Mucosa of stomach (tissue), 1 donor: ENCODE data around the gene RFC4.

Source experiments
- H3K27me3 ChIP-seq: one replicate; pipeline ENCODE4 v1.7.0; 2013; ENCODE audit warnings: mild to moderate bottlenecking, low read length; ENCODE audit not compliant: control insufficient read depth, insufficient read depth
- H3K36me3 ChIP-seq: one replicate; pipeline ENCODE4 v1.7.0; 2013; ENCODE audit warnings: low read length; ENCODE audit not compliant: control insufficient read depth, insufficient read depth
- H3K4me1 ChIP-seq: one replicate; pipeline ENCODE4 v1.7.0; 2013; ENCODE audit warnings: mild to moderate bottlenecking, low read length; ENCODE audit not compliant: control insufficient read depth, insufficient read depth
- H3K4me3 ChIP-seq: one replicate; pipeline ENCODE4 v1.7.0; 2013; ENCODE audit warnings: low read length
- H3K9ac ChIP-seq: one replicate; pipeline ENCODE4 v1.7.0; 2013; ENCODE audit warnings: mild to moderate bottlenecking, low read length, moderate library complexity
- H3K9me3 ChIP-seq: one replicate; pipeline ENCODE4 v1.7.0; 2013; ENCODE audit warnings: mild to moderate bottlenecking, low read length, moderate library complexity; ENCODE audit not compliant: control insufficient read depth
- donor health status: Pancreatic carcinoma.

RFC4 gene

DNA sequence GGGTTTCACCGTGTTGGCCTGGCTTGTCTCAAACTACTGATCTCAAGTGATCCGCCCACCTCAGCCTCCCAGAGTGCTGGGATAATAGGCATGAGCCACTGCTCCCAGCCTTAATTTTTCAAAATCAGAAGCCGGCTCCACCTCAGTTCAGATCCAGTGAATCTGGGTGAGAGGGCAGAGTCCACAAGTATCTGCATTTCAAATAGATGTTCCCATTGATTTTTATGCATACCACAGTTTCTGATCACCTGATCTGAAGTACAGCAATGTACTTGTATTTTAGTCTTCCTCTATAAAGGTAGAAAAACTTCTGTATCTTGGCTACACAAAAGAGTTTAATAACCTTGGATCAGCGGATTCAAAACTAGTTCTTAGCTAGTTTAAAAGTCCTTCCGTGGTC lies 27.1 kb downstream of the RFC4 start:
- Histone ChIP-seq H3K27me3 (no peaks in the 10 kb centered on the region), H3K9me3 (no peaks in the 10 kb centered on the region), H3K4me3 (no peak overlapping the region), H3K36me3 (no peaks in the 10 kb centered on the region), H3K9ac (no peak overlapping the region), H3K4me1 (no peaks in the 10 kb centered on the region)

DNA sequence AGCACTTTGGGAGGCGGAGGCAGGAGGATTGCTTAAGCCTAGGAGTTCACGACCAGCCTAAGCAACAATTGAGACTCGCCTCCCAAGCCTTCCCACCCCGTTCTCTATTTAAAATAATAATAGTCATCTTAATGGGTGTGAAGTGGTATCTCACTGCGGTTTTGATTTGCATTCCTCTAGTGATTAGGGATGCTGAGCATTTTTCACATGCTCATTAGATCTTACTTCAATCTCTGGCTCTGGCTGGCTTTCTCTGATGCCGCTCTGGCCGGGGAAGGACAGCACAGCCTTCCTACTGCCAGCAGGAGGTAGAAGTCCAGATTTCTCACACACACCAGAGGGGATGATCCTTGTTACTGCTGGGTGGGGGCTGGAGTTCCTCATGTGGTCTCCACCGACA lies 30.3 kb downstream of the RFC4 start:
- no peak overlapping the region for H3K4me3 ChIP-seq
- H3K9ac ChIP-seq = no peak overlapping the region
- H3K4me1 ChIP-seq = peaks cover 15% of the 10 kb centered on the region
- H3K36me3 ChIP-seq = no peaks in the 10 kb centered on the region
- H3K27me3 ChIP-seq = peaks cover 4% of the 10 kb centered on the region
- no peaks in the 10 kb centered on the region for H3K9me3 ChIP-seq

DNA sequence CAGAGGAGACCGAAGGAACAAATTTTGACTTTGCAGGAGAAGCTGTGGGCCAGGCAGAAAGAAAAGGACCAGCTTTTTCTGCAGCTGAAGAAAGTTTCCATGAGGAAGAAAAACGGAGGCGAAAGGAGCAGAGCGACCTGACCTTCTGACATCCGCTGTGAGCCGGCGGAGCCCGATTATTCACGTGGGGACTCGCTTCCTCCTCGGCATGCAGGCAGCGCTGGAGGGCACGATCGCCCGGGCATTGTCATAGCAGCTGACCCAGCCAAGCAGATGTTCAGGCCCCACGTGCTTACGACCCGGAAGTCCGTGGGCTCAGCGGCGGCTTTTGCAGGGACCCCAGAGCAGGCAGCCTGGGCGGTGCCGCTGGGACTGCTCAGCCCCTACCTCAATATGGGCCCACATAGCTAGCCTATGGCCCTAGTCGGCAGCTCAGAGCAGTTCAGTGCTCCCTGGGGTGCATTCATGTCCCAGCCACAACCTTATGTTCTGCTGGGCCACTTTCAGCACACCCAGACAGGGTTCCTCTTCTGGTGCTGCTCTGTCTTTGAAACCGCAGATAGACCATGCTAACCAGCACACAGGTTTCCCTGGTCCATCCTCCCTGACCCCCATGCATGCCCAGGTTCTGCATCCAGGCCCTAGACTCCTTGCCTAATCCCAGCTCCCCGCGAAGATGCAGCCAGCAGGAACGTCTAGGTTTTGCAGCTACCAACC lies 33.4 kb downstream of the RFC4 start:
- Histone ChIP-seq H3K27me3 (peaks cover 4% of the 10 kb centered on the region), H3K9ac (peak overlapping the region; percentile 61)

DNA sequence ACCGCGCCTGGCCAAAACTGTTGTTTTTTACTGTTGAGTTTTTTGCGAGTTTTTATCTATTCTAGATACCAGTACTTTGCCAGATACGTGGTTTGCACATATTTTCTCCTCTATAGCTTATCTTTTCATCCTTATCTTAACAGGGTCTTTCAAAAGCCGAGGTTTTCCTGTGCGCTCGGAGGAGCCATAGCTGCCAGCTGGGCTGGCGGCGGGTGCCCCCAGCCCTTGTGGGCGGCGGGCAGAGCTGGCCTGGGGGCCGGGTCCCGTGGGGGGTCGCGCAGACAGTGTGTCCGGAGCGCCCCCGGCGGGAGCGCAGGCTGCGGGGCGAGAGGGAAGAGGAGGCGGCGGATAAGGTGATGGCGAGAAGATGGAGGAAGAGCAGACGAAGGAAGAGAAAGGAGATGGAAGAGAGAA lies 34.0 kb downstream of the RFC4 start:
- no peaks in the 10 kb centered on the region for H3K9me3 ChIP-seq
- H3K4me1 ChIP-seq = peaks cover 15% of the 10 kb centered on the region
- peak overlapping the region; percentile 51 for H3K4me3 ChIP-seq
- H3K36me3 ChIP-seq = no peaks in the 10 kb centered on the region
- peaks cover 4% of the 10 kb centered on the region for H3K27me3 ChIP-seq
- peak overlapping the region; percentile 61 for H3K9ac ChIP-seq

More for the DNA sequence above, 33.4 kb downstream of the RFC4 start:
- Histone ChIP-seq H3K36me3 (no peaks in the 10 kb centered on the region), H3K9me3 (no peaks in the 10 kb centered on the region), H3K4me3 (peak overlapping the region; percentile 51), H3K4me1 (peaks cover 15% of the 10 kb centered on the region)

DNA sequence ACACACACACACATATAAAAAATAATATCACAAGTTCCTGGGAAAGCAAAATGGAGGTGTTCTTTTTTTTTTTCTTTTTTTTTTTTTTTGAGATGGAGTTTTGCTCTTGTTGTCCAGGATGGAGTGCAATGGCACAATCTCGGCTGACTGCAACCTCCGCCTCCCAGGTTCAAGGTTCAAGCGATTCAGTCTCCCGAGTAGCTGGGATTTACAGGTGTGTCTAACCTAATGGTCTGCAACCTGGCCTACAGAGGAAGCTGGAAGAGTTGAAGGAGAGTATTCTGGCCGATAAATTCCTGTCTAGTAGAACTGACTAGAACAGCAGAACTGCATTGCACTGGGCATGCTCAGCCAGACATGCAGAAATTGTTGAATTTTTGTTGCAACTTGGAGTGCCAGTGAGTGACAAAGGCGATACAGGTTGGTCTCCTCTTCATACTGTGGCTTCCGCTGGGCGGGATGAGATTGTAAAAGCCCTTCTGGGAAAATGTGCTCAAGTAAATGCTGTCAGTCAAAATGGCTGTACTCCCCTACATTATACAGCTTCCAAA lies 45.3 kb downstream of the RFC4 start:
- H3K9me3 ChIP-seq = no peaks in the 10 kb centered on the region
- no peaks in the 10 kb centered on the region for H3K36me3 ChIP-seq
- no peaks in the 10 kb centered on the region for H3K27me3 ChIP-seq
- H3K9ac ChIP-seq = no peak overlapping the region
- no peak overlapping the region for H3K4me3 ChIP-seq
- peaks cover 19% of the 10 kb centered on the region for H3K4me1 ChIP-seq

DNA sequence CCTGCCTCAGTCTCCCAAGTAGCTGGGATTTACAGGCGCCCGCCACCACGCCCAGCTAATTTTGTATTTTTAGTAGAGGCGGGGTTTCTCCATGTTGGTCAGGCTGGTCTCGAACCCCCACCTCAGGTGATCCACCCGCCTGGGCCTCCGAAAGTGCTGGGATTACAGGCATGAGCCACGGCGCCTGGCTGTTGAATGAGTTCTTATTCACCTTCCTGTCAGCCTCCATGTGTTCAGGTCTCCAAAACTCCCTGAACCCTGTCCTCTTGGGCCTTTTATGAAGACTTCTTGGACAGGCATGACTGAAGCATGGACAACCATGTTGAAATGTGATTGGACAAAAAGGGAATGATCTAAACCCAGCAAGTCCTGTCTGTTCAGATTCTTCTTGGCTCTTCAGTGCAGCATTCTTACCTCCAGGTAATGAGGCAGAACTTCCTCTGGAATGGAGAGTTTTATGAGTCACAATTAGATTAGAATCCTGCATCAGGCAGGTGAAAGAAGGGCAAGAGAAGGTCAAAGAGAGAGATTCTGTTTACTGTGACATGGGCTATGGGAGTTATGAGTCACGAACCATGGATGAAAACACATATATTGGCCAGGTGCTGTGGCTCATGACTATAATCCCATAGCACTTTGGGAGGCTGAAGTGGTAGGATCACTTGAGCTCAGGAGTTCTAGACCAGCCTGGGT lies 46.0 kb downstream of the RFC4 start:
- no peaks in the 10 kb centered on the region for H3K9me3 ChIP-seq
- peaks cover 19% of the 10 kb centered on the region for H3K4me1 ChIP-seq
- no peaks in the 10 kb centered on the region for H3K36me3 ChIP-seq
- no peak overlapping the region for H3K4me3 ChIP-seq
- H3K9ac ChIP-seq = no peak overlapping the region
- no peaks in the 10 kb centered on the region for H3K27me3 ChIP-seq

DNA sequence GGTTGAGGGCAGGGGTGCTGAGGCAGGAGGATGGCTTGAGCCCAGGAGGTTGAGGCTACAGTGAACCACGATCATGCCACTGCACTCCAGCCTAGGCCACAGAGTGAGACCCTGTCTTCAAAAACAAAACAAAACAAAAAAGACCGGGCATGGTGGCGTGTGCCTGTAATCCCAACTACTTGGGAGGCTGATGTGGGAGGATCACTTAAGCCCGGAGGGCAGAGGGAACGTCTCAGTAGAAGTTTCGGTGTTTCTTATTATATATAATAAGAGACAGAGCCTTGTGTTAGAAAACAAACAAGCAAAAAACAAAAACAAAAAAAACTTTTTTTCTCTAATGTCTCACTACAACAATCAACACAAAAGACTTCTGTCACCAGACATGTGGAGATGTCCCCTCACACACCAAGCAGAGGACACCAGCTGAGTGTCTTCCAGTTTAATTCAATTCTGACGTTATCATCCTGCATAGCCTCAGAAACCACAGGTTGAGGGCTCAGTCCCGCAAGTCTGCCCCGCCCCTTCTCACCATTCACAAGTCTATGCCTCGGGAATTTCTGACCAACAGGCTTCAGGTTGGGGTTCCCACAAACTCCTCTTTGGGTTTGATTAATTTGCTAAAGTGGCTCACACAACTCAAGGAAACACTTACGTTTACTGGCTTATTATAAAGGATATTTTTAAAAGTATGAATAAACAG lies 46.9 kb downstream of the RFC4 start:
- Histone ChIP-seq H3K4me1 (peaks cover 19% of the 10 kb centered on the region), H3K36me3 (no peaks in the 10 kb centered on the region), H3K9ac (no peak overlapping the region), H3K27me3 (no peaks in the 10 kb centered on the region), H3K9me3 (no peaks in the 10 kb centered on the region), H3K4me3 (no peak overlapping the region)

DNA sequence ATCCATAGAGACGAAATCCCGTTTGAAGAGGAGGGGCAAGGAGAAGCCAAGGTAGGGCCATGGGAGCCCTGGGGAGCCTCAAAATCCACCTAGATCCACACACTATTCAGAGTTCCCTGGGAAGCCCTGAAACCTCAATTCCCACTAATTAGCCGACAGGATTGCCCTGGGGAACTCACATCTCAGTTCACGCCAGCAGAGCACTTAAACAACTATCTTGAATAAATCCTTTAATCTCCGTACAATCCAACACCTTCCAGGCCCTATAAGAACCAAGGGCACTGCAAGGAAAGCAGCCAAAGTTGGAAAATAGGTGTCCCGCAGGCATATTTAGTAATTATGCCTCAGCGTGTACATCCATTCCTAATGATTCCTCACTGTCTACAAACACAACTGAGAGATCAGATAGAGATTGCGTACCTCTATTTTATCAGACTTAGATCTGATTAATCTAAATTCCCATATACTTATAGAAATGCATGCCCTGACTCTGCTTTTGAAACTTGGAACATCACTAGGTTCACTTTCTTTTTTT lies 48.5 kb downstream of the RFC4 start:
- Histone ChIP-seq H3K36me3 (no peaks in the 10 kb centered on the region), H3K9me3 (no peaks in the 10 kb centered on the region), H3K4me1 (peaks cover 19% of the 10 kb centered on the region), H3K27me3 (no peaks in the 10 kb centered on the region), H3K4me3 (no peak overlapping the region), H3K9ac (no peak overlapping the region)

DNA sequence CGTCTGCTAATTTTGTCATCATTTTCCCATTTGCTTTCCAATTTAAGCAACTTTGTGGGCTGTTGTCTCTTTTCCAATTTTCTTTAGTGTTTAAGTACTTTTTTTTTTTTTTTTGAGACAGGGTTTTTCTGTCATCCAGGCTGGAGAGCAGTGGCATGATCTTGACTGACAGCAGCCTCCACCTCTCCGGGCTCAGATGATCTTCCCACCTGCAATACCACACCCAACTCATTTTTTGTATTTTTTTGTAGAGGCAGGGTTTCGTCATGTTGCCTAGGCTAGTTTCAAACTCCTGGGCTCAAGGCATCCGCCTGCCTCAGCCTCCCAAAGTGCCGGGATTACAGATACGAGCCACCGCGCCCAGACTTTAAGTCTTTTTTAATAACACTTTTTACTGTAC lies 49.1 kb downstream of the RFC4 start:
- Histone ChIP-seq H3K27me3 (no peaks in the 10 kb centered on the region), H3K9me3 (no peaks in the 10 kb centered on the region), H3K4me3 (no peak overlapping the region), H3K36me3 (no peaks in the 10 kb centered on the region), H3K4me1 (peaks cover 19% of the 10 kb centered on the region), H3K9ac (no peak overlapping the region)

DNA sequence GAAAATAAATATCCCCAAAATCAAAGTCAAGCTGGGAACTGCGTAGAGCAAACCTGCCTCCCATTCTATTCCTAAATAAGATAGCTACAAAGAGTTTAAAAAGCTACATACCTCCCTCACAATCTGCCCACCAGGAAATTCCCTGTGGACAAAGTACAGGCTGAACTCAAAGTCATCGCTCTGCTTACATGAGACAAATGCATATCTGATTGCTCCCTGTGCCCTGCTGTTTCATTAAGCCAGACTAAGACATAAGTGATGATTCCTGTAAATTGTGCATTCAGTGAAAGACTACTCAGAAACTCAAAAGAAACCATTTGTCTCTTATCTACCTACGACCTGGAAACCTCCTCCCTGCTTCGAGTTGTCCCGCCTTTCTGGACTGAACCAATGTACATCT lies 51.4 kb downstream of the RFC4 start:
- Histone ChIP-seq H3K27me3 (no peaks in the 10 kb centered on the region), H3K36me3 (no peaks in the 10 kb centered on the region), H3K4me3 (no peak overlapping the region), H3K9ac (no peak overlapping the region), H3K4me1 (peaks cover 11% of the 10 kb centered on the region), H3K9me3 (no peaks in the 10 kb centered on the region)

DNA sequence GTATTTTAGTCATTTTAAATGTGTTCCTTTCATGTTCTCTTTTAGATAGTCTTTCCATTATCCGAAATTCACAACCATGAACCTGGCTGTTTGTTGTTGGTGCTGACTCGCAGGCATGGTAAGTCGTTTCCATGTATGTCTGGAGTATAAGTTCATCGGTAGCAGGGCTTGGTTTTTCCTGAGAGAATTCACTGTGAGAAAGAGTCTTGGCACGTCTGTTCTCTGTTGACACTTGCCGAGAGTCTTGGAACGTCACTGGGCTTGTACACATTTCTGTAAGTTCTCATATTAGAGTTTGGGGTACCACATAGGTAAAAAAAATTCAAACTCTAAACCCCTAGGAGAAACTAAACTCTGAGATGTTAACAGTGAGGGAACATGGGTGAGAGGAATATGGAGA lies 52.3 kb downstream of the RFC4 start:
- Histone ChIP-seq H3K9ac (peak overlapping the region; percentile 50), H3K36me3 (no peaks in the 10 kb centered on the region), H3K4me3 (no peak overlapping the region), H3K4me1 (peaks cover 6% of the 10 kb centered on the region), H3K27me3 (no peaks in the 10 kb centered on the region), H3K9me3 (no peaks in the 10 kb centered on the region)

DNA sequence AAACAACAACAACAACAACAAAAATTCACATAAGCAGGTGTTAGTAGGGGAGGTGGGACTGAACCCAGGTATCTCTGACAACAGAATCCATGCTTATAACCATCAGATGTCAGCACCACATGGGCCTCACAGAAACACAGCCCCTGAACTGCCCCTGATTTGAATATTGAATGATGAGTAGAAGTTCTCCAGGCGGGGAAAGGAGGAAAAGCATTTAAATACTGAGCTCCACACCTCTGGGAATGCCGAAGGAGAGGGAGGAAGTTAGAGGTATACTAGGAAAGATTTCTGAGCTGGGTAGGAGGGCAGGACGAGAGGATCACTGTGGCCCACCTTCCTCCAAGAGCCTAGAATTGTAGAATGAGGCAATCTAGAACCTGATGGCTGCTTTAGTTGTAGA lies 54.8 kb downstream of the RFC4 start:
- peaks cover 7% of the 10 kb centered on the region for H3K4me1 ChIP-seq
- H3K9me3 ChIP-seq = no peaks in the 10 kb centered on the region
- H3K27me3 ChIP-seq = no peaks in the 10 kb centered on the region
- peak overlapping the region; percentile 3 for H3K9ac ChIP-seq
- no peaks in the 10 kb centered on the region for H3K36me3 ChIP-seq
- no peak overlapping the region for H3K4me3 ChIP-seq
